ENCODE measurements around the gene LSP1. TPM values are rescaled to one million over a fixed set of nuclear protein-coding genes. Genes with fewer than 3 reads are reported as not detected.

The LSP1 gene
- total RNA-seq, 1 experiment from 2014 or later, result not detected

- CTCF ChIA-PET, result no interaction called here
- intact Hi-C loops (cut with micrococcal nuclease; ENCODE audit: unreplicated experiment), result no loop called here
- Histone ChIP-seq H3K4me1 (ENCODE audit: insufficient read depth, low read length, poor library complexity, severe bottlenecking) (no peaks in the 10 kb centered on the region), H3K9me3 (ENCODE audit: low read depth, low read length, poor library complexity, severe bottlenecking) (no peaks in the 10 kb centered on the region), H3K4me3 (ENCODE audit: low read depth, low read length, poor library complexity, severe bottlenecking) (no peak overlapping the region), H3K27me3 (replicated peaks; ENCODE audit: insufficient read depth, low read depth, low read length, poor library complexity) (peaks cover 24% of the 10 kb centered on the region), H3K27ac (ENCODE audit: low read depth, low read length, poor library complexity, severe bottlenecking) (no peak overlapping the region), H3K36me3 (ENCODE audit: insufficient read depth, low read length, poor library complexity, severe bottlenecking) (no peaks in the 10 kb centered on the region)
- no TSS peak for BruUV-seq (replicated peaks)
- POLR2A ChIA-PET (ENCODE audit: low non-redundant PET), result no interaction called here
- no peak for DNase-seq (ENCODE audit: low spot score)
- no peak for TF ChIP-seq EZH2 (IDR thresholded peaks at IDR 0.05; ENCODE audit: borderline replicate concordance, low read depth, low read length, poor library complexity, severe bottlenecking)
- no peak for TF ChIP-seq CTCF (conservative IDR thresholded peaks at IDR 0.05; ENCODE audit: low read depth, low read length)
These were observed 6.1 kb downstream of the LSP1 start for GRCh38 chr11:1859004-1859403.

GRCh38 chr11:1860108-1860507 is 7.2 kb downstream of the LSP1 start:
- no peak for DNase-seq (ENCODE audit: low spot score)
- BruUV-seq (replicated peaks), result no TSS peak
- Histone ChIP-seq H3K4me3 (ENCODE audit: low read depth, low read length, poor library complexity, severe bottlenecking) (no peak overlapping the region), H3K4me1 (ENCODE audit: insufficient read depth, low read length, poor library complexity, severe bottlenecking) (no peaks in the 10 kb centered on the region), H3K27ac (ENCODE audit: low read depth, low read length, poor library complexity, severe bottlenecking) (no peak overlapping the region), H3K27me3 (replicated peaks; ENCODE audit: insufficient read depth, low read depth, low read length, poor library complexity) (peaks cover 35% of the 10 kb centered on the region), H3K36me3 (ENCODE audit: insufficient read depth, low read length, poor library complexity, severe bottlenecking) (no peaks in the 10 kb centered on the region), H3K9me3 (ENCODE audit: low read depth, low read length, poor library complexity, severe bottlenecking) (no peaks in the 10 kb centered on the region)
- ChIA-PET POLR2A (ENCODE audit: low non-redundant PET) (no interaction called here), CTCF (no interaction called here)
- TF ChIP-seq EZH2 (IDR thresholded peaks at IDR 0.05; ENCODE audit: borderline replicate concordance, low read depth, low read length, poor library complexity, severe bottlenecking) (no peak), CTCF (conservative IDR thresholded peaks at IDR 0.05; ENCODE audit: low read depth, low read length) (no peak)
- intact Hi-C loops (cut with micrococcal nuclease; ENCODE audit: unreplicated experiment), result no loop called here

- CTCF ChIA-PET, result no interaction called here
- H3K27me3 ChIP-seq (replicated peaks; ENCODE audit: insufficient read depth, low read depth, low read length, poor library complexity), result peaks cover 41% of the 10 kb centered on the region
These were observed 8.8 kb downstream of the LSP1 start for GRCh38 chr11:1861435-1862411.

More at GRCh38 chr11:1861435-1862411, 8.8 kb downstream of the LSP1 start:
- POLR2A ChIA-PET (ENCODE audit: low non-redundant PET), result no interaction called here
- no peak for DNase-seq (ENCODE audit: low spot score)
- no TSS peak for BruUV-seq (replicated peaks)
- no peaks in the 10 kb centered on the region for H3K36me3 ChIP-seq (ENCODE audit: insufficient read depth, low read length, poor library complexity, severe bottlenecking)
- no peaks in the 10 kb centered on the region for H3K9me3 ChIP-seq (ENCODE audit: low read depth, low read length, poor library complexity, severe bottlenecking)
- H3K4me3 ChIP-seq (ENCODE audit: low read depth, low read length, poor library complexity, severe bottlenecking), result no peak overlapping the region
- no peaks in the 10 kb centered on the region for H3K4me1 ChIP-seq (ENCODE audit: insufficient read depth, low read length, poor library complexity, severe bottlenecking)
- TF ChIP-seq EZH2 (IDR thresholded peaks at IDR 0.05; ENCODE audit: borderline replicate concordance, low read depth, low read length, poor library complexity, severe bottlenecking), result no peak
- no peak for TF ChIP-seq CTCF (conservative IDR thresholded peaks at IDR 0.05; ENCODE audit: low read depth, low read length)
- intact Hi-C loops (cut with micrococcal nuclease; ENCODE audit: unreplicated experiment), result no loop called here
- H3K27ac ChIP-seq (ENCODE audit: low read depth, low read length, poor library complexity, severe bottlenecking), result no peak overlapping the region

Data from A673 (cell line).